ENCODE data around the gene SASH3.

Gene SASH3

DNA sequence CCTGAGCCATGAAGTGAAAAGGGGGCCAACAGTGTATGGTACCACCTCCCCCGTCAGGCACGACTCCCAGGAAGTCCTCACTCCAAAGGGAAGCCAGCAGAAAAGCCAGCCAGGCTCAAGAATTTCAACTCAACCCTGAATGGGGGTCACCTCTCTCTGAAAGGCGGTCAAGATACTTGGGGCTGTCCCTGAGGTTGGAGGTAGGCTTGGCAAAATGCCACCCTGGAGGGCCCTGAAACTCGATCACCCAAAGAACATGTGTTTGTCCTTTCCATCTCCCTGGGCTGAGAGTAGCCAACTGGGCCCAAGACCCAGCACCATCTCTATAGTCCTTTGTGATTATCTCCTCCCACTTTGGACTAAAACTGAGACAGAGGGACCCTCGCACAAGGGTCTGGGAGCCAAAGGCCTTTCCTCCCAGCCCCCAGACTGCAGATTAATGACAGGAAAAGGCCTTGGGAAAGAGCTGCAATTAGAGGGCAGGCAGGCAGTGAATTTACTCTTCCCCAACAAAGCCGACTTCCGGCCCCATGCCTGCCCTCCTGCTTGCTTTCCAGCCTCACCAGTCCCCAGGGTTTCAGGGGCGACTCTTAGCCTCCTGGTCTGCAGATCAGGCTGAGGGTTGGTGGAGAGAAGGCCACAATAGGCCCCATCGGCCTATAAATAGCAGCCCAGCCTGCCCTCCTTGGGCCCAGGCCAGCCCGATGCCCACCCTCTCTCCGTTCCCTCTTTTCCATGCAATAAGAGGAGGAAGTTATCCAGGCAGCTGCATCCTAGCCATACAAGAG, 5.6 kb downstream of the SASH3 start:
- no peak for DNase-seq

DNA sequence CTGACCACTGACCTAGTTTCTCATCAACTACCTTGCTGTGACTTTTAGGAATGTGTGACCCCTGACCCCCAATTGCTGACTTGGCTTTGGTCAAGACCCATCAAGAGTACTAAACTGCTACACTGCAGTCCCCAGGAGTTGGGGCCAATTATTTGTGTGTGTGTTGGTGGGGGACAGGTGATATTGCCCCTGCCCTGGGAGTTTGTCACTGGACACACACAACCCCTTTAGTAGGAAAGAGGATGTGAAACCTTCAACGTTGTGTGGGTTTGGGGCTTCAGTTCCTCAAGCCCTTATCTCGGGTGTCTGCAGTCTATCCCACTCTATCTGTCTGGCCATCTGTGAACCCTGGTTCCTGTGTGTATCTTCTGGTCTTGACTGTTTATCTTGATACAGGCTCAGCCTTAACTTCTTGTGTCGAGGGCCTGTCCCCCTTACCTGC, 6.5 kb downstream of the SASH3 start:
- DNase-seq, result no peak

GRCh38 chrX:129787336-129788055, 7.7 kb downstream of the SASH3 start:
- DNase-seq, result no peak

- no peak for DNase-seq
Observed at GRCh38 chrX:129788527-129788926, 8.8 kb downstream of the SASH3 start.

GRCh38 chrX:129790146-129790545, 10.4 kb downstream of the SASH3 start:
- no peak for DNase-seq

DNA sequence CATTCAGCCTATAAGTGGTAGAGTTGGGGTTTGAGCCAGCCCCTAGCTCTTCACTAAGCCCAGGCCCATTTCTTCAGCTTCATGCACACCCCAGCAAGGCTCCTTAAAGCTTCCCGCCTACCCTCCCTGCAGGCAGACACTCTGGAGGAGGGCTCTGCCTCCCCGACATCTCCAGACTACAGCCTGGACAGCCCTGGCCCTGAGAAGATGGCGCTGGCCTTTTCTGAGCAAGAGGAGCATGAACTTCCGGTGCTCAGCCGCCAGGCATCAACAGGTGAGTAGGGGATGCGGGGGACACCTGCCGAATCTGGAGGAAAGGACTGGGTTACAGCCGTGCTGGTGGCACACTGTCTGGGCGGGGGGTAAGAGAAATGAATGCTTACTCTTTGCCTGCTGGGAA, 11.1 kb downstream of the SASH3 start:
- DNase-seq, result no peak

GRCh38 chrX:129791336-129791735, 11.6 kb downstream of the SASH3 start:
- no peak for DNase-seq

GRCh38 chrX:129791961-129792570, 12.3 kb downstream of the SASH3 start:
- DNase-seq, result no peak

DNA sequence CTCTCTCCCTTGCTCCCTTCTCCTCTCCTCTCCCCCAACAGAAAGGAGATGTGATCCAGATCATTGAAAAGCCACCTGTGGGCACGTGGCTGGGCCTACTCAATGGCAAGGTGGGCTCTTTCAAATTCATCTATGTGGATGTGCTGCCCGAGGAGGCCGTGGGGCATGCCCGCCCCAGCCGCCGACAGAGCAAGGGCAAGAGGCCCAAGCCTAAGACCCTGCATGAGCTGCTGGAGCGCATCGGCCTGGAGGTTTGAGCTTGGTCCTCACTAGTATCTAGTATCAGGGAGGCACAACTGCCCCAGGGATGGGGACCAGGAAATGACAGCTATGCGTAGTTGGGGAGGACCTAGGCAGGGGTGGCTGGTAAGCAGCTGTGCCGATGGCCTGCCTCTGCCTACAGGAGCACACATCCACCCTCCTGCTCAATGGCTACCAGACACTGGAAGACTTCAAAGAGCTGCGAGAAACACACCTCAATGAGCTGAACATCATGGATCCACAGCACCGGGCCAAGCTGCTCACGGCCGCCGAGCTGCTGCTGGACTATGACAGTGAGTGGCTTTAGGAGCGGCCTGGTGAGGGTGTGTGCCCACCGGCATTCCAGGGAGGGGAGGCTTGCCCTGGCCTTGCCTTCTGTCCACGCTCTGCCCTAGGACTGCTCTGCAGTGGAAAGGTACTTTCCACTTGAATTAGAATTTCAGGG, 13.0 kb downstream of the SASH3 start:
- DNase-seq, result no peak

- no peak for DNase-seq
Observed at GRCh38 chrX:129793604-129794191, 13.9 kb downstream of the SASH3 start.

GRCh38 chrX:129795584-129795983, 15.8 kb downstream of the SASH3 start:
- DNase-seq, result no peak

- DNase-seq, result no peak
Observed at GRCh38 chrX:129797251-129797906, 17.6 kb downstream of the SASH3 start.

DNA sequence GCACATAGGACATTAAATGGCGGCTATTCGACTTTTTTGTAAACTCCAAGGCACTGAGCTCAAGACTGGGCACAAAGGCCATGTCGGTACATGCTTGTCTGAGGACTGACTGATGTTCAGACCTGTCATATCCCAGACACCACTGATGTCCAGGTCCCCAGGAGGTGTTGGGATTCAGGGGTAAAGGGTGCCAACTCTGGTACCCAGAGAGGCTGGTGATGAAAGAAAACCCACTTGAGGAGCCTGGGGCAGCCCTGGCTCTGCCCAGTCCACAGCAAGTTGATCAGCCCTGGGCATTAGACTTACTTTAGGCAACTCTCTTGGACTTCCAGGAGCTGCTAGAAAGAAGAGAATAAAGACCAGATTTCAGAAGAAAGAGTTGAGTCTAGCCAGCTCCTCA, 18.7 kb downstream of the SASH3 start:
- no peak for DNase-seq

- DNase-seq, result no peak
Observed at GRCh38 chrX:129798888-129799287, 19.1 kb downstream of the SASH3 start.

GRCh38 chrX:129800186-129800585, 20.4 kb downstream of the SASH3 start:
- no peak for DNase-seq

GRCh38 chrX:129802863-129803262, 23.1 kb downstream of the SASH3 start:
- DNase-seq, result no peak

- no peak for DNase-seq
Observed at GRCh38 chrX:129804806-129805205, 25.1 kb downstream of the SASH3 start.

GRCh38 chrX:129808158-129808828, 28.5 kb downstream of the SASH3 start:
- no peak for DNase-seq

DNA sequence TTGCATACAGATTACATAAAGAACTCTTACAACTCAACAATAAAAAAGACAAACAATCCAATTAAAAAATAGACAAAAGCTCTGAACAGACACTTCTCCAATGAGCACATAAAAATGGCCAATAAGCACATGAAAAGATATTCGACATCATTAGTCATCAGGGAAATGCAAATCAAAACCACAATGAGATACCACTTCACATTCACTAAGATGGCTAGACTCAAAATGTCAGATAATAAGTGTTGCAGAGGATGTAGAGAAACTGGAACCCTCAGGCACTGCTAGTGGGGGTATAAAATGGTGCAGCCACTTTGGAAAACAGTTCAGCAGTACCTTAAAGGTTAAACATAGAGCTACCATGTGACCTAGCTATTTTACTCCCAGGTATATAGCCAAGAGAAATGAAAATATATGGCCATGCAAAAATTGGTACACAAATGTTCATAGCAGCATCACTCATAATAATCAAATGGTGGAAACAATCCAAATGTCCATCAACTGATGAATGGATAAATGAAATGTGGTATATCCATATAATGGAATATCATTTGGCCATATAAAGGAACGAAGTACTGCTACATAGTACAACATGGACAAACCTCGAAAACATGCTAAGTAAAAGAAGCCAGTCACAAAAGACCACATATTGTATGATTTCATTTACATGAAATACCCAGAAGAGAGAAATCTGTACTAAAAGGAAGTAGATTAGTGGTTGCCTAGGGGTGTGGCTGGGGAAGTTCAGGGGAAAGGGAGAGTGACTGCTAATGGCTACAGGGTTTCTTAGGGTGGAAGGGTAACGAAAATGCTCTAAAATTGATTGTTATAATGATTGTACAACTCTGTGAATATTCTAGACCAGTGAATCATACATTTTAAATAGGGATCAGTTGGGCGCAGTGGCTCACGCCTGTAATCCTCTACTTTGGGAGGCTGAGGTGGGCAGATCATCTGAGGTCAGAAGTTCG, 29.4 kb downstream of the SASH3 start:
- peak; percentile 8 for DNase-seq

DNA sequence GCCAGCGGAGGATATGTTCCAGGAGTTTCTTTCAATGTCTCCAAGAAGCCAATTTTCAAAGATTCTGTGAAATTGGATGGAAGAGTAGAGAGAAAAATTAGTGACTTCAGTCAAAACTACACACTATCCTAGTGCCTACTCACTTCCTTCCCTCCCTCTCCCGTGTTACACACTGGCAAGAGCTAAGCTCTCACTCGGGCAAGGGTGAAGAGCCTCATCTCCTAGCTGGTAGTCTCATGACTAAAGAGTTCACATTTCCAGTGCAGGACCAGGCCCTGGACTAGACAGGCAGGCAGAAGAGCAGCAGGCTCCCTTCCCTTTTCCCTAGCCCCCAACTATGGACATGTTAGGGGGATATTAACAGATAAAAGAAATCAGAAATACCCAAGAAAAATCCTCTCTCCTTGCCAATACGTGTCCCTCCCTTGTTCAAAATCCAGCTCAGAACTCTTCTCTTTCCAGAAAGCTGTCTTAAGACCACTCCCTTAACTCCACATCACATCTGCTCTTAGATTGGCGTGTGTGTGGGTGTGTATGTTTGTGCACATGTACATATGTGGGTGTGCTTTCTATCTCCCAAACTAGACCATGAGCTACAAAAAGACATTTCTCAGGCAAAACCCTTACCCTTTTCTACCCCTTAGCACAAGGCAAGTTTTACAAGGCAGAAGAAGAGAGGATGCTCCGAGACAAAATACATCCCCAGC, 34.1 kb downstream of the SASH3 start:
- no peak for DNase-seq
